ENCODE data around the gene SESN1. TPM values are rescaled to one million over a fixed set of nuclear protein-coding genes. Genes with fewer than 3 reads are reported as not detected.
A peak's percentile ranks its signal among the peaks of the same experiment; 100 is the strongest.

The SESN1 gene
- total and polyA plus RNA-seq, 9 of the 15 experiments (the other 6 are each of a cell fraction or from before 2014, with no cell fraction given) = 3.1 to 13.0 (median 7.4) TPM

DNA sequence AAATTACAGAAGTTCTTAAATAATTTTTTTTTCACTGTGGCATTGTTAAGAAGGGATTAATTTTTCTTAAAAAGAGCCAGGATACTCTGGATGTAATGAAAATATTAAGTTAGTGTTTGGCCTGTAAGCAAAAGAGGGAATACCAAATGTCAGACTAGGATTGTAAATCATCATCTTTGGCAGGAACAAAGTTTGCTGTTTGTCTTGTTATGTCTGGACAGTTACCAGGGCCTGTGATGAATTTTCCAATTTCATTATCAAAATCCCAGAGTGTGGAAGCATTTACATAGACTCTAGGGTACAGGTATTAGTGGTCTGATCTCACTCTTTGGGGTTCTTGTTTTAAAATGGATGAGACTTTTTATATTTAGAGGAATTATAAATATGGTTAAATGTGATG is 26.8 kb upstream of the SESN1 start (continued):
- TF ChIP-seq, protein P1, sequence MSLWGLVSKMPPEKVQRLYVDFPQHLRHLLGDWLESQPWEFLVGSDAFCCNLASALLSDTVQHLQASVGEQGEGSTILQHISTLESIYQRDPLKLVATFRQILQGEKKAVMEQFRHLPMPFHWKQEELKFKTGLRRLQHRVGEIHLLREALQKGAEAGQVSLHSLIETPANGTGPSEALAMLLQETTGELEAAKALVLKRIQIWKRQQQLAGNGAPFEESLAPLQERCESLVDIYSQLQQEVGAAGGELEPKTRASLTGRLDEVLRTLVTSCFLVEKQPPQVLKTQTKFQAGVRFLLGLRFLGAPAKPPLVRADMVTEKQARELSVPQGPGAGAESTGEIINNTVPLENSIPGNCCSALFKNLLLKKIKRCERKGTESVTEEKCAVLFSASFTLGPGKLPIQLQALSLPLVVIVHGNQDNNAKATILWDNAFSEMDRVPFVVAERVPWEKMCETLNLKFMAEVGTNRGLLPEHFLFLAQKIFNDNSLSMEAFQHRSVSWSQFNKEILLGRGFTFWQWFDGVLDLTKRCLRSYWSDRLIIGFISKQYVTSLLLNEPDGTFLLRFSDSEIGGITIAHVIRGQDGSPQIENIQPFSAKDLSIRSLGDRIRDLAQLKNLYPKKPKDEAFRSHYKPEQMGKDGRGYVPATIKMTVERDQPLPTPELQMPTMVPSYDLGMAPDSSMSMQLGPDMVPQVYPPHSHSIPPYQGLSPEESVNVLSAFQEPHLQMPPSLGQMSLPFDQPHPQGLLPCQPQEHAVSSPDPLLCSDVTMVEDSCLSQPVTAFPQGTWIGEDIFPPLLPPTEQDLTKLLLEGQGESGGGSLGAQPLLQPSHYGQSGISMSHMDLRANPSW (CRISPR knock-in tag; IDR thresholded peaks at IDR 0.05) = no peak
- TF ChIP-seq, protein P2, sequence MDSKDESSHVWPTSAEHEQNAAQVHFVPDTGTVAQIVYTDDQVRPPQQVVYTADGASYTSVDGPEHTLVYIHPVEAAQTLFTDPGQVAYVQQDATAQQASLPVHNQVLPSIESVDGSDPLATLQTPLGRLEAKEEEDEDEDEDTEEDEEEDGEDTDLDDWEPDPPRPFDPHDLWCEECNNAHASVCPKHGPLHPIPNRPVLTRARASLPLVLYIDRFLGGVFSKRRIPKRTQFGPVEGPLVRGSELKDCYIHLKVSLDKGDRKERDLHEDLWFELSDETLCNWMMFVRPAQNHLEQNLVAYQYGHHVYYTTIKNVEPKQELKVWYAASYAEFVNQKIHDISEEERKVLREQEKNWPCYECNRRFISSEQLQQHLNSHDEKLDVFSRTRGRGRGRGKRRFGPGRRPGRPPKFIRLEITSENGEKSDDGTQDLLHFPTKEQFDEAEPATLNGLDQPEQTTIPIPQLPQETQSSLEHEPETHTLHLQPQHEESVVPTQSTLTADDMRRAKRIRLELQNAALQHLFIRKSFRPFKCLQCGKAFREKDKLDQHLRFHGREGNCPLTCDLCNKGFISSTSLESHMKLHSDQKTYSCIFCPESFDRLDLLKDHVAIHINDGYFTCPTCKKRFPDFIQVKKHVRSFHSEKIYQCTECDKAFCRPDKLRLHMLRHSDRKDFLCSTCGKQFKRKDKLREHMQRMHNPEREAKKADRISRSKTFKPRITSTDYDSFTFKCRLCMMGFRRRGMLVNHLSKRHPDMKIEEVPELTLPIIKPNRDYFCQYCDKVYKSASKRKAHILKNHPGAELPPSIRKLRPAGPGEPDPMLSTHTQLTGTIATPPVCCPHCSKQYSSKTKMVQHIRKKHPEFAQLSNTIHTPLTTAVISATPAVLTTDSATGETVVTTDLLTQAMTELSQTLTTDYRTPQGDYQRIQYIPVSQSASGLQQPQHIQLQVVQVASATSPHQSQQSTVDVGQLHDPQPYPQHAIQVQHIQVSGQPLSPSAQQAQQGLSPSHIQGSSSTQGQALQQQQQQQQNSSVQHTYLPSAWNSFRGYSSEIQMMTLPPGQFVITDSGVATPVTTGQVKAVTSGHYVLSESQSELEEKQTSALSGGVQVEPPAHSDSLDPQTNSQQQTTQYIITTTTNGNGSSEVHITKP (IDR thresholded peaks at IDR 0.05; ENCODE audit: partially characterized antibody) = no peak
- TF ChIP-seq ZNF263 (CRISPR knock-in tag; IDR thresholded peaks at IDR 0.05; ENCODE audit: borderline replicate concordance) = no peak
- TF ChIP-seq HDAC1 (IDR thresholded peaks at IDR 0.05) = no peak
- TF ChIP-seq, protein P3, sequence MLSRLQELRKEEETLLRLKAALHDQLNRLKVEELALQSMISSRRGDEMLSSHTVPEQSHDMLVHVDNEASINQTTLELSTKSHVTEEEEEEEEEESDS (CRISPR knock-in tag; IDR thresholded peaks at IDR 0.05) = no peak
- TF ChIP-seq ELF1 (tag; IDR thresholded peaks at IDR 0.05) = 0 out of 2 replicates have a peak, but pooled peaks have one; percentile 11
- TF ChIP-seq NBN (IDR thresholded peaks at IDR 0.05; ENCODE audit: low read depth) = no peak
- no peak for TF ChIP-seq HCFC1 (IDR thresholded peaks at IDR 0.05; ENCODE audit: low read depth, low read length)
- TF ChIP-seq, protein P4, sequence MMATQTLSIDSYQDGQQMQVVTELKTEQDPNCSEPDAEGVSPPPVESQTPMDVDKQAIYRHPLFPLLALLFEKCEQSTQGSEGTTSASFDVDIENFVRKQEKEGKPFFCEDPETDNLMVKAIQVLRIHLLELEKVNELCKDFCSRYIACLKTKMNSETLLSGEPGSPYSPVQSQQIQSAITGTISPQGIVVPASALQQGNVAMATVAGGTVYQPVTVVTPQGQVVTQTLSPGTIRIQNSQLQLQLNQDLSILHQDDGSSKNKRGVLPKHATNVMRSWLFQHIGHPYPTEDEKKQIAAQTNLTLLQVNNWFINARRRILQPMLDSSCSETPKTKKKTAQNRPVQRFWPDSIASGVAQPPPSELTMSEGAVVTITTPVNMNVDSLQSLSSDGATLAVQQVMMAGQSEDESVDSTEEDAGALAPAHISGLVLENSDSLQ (IDR thresholded peaks at IDR 0.05) = peak; percentile 83
- no peak for TF ChIP-seq CREBBP (IDR thresholded peaks at IDR 0.05; ENCODE audit: low read depth, low read length)
